Activated naive CD8-positive, alpha-beta T cell treated with anti-CD3 and anti-CD28 coated beads, Interleukin-2, amount 10 ng/mL, durations not matched to agents 7 days and 5 days (primary cell): ENCODE measurements around the gene KLHL25. TPM values are rescaled to one million over a fixed set of nuclear protein-coding genes. Genes with fewer than 3 reads are reported as not detected.
"Not testable (repeated sequence)": the region's sequence is repeated elsewhere in the genome, so short reads cannot be mapped to it uniquely, and the experiment has no call there.

Experiments
- ATAC-seq: fragments of 150-1000 bp; cut with Tn5 transposase; one replicate; pipeline ENCODE4 v1.10.0; 2021; ENCODE audit warnings: low read depth, moderate library complexity
- POLR2A ChIA-PET: fragments of 350-600 bp; sonication (Branson Sonifier 250); formaldehyde crosslinking; loops from one replicate; lab custom pipeline; 2021; ENCODE audit warnings: antibody characterized with exemption; lab: Charles Lee
- DNase-seq: peaks from one replicate; pipeline ENCODE4 v3.0.0; 2021
- H3K27ac Mint-ChIP-seq: one replicate; pipeline ENCODE4 v1.8.0; 2022; ENCODE audit warnings: mild to moderate bottlenecking, mixed read lengths
- H3K27me3 Mint-ChIP-seq: one replicate; pipeline ENCODE4 v1.8.0; 2022; ENCODE audit warnings: mild to moderate bottlenecking, moderate library complexity, mixed read lengths
- H3K36me3 Mint-ChIP-seq: one replicate; pipeline ENCODE4 v1.8.0; 2021; ENCODE audit warnings: mild to moderate bottlenecking, mixed read lengths
- H3K4me1 Mint-ChIP-seq: one replicate; pipeline ENCODE4 v1.8.0; 2021; ENCODE audit warnings: mixed read lengths
- H3K4me3 Mint-ChIP-seq: one replicate; pipeline ENCODE4 v1.8.0; 2022; ENCODE audit warnings: mild to moderate bottlenecking, moderate library complexity, mixed read lengths
- H3K9me3 Mint-ChIP-seq: one replicate; pipeline ENCODE4 v1.8.0; 2021; ENCODE audit warnings: mixed read lengths
- total RNA-seq, 2 experiments: library from RNA; stranded (reverse); gene quantifications; one replicate each; pipeline ENCODE4 v1.2.3, GENCODE V29; 2021

The KLHL25 gene
- total RNA-seq = 1 to 10 TPM; 6.9 to 7.1 TPM

- peak; percentile 98 for ATAC-seq
- Mint-ChIP-seq H3K9me3 (no peaks in the 10 kb centered on the region), H3K36me3 (peaks cover 7% of the 10 kb centered on the region), H3K27ac (peak within 1 kb of the TSS; percentile 88), H3K27me3 (peaks cover 7% of the 10 kb centered on the region), H3K4me1 (peaks cover 20% of the 10 kb centered on the region), H3K4me3 (peak within 1 kb of the TSS; percentile 94)
- POLR2A ChIA-PET = interaction anchor here (0.6 to 2.5 kb wide), 2 partner anchors 9 to 453 kb away, joined by 5 to 17 read pairs; no protein-coding TSS in a partner anchor
- peak; percentile 88 for DNase-seq
These were observed at the start of gene KLHL25 for GRCh38 chr15:85794598-85795336. TSS of gene KLHL25 (minus strand) at chr15:85794925. CDS start at chr15:85769810, 25,115 bp downstream.

GRCh38 chr15:85840802-85841152 is 46.1 kb upstream of the KLHL25 start:
- Mint-ChIP-seq H3K9me3 (no peaks in the 10 kb centered on the region), H3K36me3 (no peaks in the 10 kb centered on the region), H3K27ac (no peak overlapping the region), H3K27me3 (peaks cover 18% of the 10 kb centered on the region), H3K4me1 (peaks cover 1% of the 10 kb centered on the region), H3K4me3 (peak overlapping the region; percentile 77)
- ATAC-seq = no peak
- DNase-seq = no peak
- POLR2A ChIA-PET = interaction anchor here (0.6 kb wide), 2 partner anchors 354 to 1217 kb away, joined by 3 to 5 read pairs; no protein-coding TSS in a partner anchor

GRCh38 chr15:85840079-85840801 is 45.5 kb upstream of the KLHL25 start:
- ATAC-seq (peak; percentile 97), DNase-seq (peak; percentile 90)
- Mint-ChIP-seq H3K27me3 (peaks cover 14% of the 10 kb centered on the region), H3K36me3 (no peaks in the 10 kb centered on the region), H3K4me3 (peak overlapping the region; percentile 77), H3K4me1 (peaks cover 1% of the 10 kb centered on the region), H3K9me3 (no peaks in the 10 kb centered on the region), H3K27ac (no peak overlapping the region)
- POLR2A ChIA-PET = interaction anchor here (0.6 kb wide), 2 partner anchors 353 to 1217 kb away, joined by 3 to 5 read pairs; no protein-coding TSS in a partner anchor

GRCh38 chr15:85839643-85840042 is 44.9 kb upstream of the KLHL25 start:
- Mint-ChIP-seq H3K27me3 (peaks cover 8% of the 10 kb centered on the region), H3K4me1 (peaks cover 1% of the 10 kb centered on the region), H3K9me3 (no peaks in the 10 kb centered on the region), H3K36me3 (no peaks in the 10 kb centered on the region), H3K27ac (no peak overlapping the region), H3K4me3 (no peak overlapping the region)
- POLR2A ChIA-PET = no interaction called here
- DNase-seq = no peak
- no peak for ATAC-seq

- Mint-ChIP-seq H3K9me3 (no peaks in the 10 kb centered on the region), H3K4me1 (peaks cover 1% of the 10 kb centered on the region), H3K4me3 (no peak overlapping the region), H3K27ac (no peak overlapping the region), H3K27me3 (peaks cover 7% of the 10 kb centered on the region), H3K36me3 (no peaks in the 10 kb centered on the region)
- DNase-seq (no peak), ATAC-seq (no peak)
- POLR2A ChIA-PET = no interaction called here
These were observed 43.9 kb upstream of the KLHL25 start for GRCh38 chr15:85838655-85839054.

- POLR2A ChIA-PET = no interaction called here
- Mint-ChIP-seq H3K4me3 (no peak overlapping the region), H3K4me1 (peaks cover 1% of the 10 kb centered on the region), H3K9me3 (no peaks in the 10 kb centered on the region), H3K36me3 (no peaks in the 10 kb centered on the region), H3K27ac (no peak overlapping the region), H3K27me3 (peaks cover 1% of the 10 kb centered on the region)
- DNase-seq (no peak), ATAC-seq (no peak)
These were observed 43.2 kb upstream of the KLHL25 start for GRCh38 chr15:85837881-85838280.

- no peak for ATAC-seq
- Mint-ChIP-seq H3K27ac (no peak overlapping the region), H3K27me3 (peaks cover 1% of the 10 kb centered on the region), H3K4me1 (peaks cover 1% of the 10 kb centered on the region), H3K9me3 (no peaks in the 10 kb centered on the region), H3K4me3 (no peak overlapping the region), H3K36me3 (no peaks in the 10 kb centered on the region)
- DNase-seq = no peak
- POLR2A ChIA-PET = interaction anchor here (1.2 kb wide), 1 partner anchor 94 kb away, joined by 3 read pairs; no protein-coding TSS in a partner anchor
These were observed 42.3 kb upstream of the KLHL25 start for GRCh38 chr15:85837011-85837433.

- H3K4me1 Mint-ChIP-seq = no peaks in the 10 kb centered on the region
- H3K4me3 Mint-ChIP-seq = no peak overlapping the region
- H3K9me3 Mint-ChIP-seq = no peaks in the 10 kb centered on the region
- H3K27me3 Mint-ChIP-seq = peaks cover 2% of the 10 kb centered on the region
- DNase-seq (no peak), ATAC-seq (no peak)
- H3K27ac Mint-ChIP-seq = no peak overlapping the region
- POLR2A ChIA-PET = interaction anchor here (0.7 kb wide), 1 partner anchor 54 kb away, joined by 3 read pairs; no protein-coding TSS in a partner anchor
- no peaks in the 10 kb centered on the region for H3K36me3 Mint-ChIP-seq
These were observed 39.9 kb upstream of the KLHL25 start for GRCh38 chr15:85834651-85835050.

- H3K27me3 Mint-ChIP-seq = peaks cover 6% of the 10 kb centered on the region
- ATAC-seq = no peak
- no peak overlapping the region for H3K4me3 Mint-ChIP-seq
- DNase-seq = no peak
- H3K36me3 Mint-ChIP-seq = no peaks in the 10 kb centered on the region
- no peaks in the 10 kb centered on the region for H3K4me1 Mint-ChIP-seq
- POLR2A ChIA-PET = no interaction called here
- no peak overlapping the region for H3K27ac Mint-ChIP-seq
- no peaks in the 10 kb centered on the region for H3K9me3 Mint-ChIP-seq
These were observed 37.7 kb upstream of the KLHL25 start for GRCh38 chr15:85832394-85832793.

GRCh38 chr15:85831415-85832113 is 36.8 kb upstream of the KLHL25 start:
- Mint-ChIP-seq H3K4me1 (no peaks in the 10 kb centered on the region), H3K4me3 (no peak overlapping the region), H3K9me3 (no peaks in the 10 kb centered on the region), H3K36me3 (no peaks in the 10 kb centered on the region), H3K27ac (no peak overlapping the region), H3K27me3 (peaks cover 6% of the 10 kb centered on the region)
- no peak for DNase-seq
- POLR2A ChIA-PET = no interaction called here
- ATAC-seq = no peak

GRCh38 chr15:85829754-85830153 is 35.0 kb upstream of the KLHL25 start:
- H3K27me3 Mint-ChIP-seq, H3K9me3 Mint-ChIP-seq, H3K4me3 Mint-ChIP-seq, ATAC-seq, DNase-seq, POLR2A ChIA-PET, H3K27ac Mint-ChIP-seq, H3K36me3 Mint-ChIP-seq, H3K4me1 Mint-ChIP-seq: not testable (repeated sequence)

GRCh38 chr15:85828874-85829273 is 34.1 kb upstream of the KLHL25 start:
- ATAC-seq (no peak), DNase-seq (no peak)
- Mint-ChIP-seq H3K4me3 (no peak overlapping the region), H3K27ac (no peak overlapping the region), H3K9me3 (no peaks in the 10 kb centered on the region), H3K4me1 (no peaks in the 10 kb centered on the region), H3K36me3 (no peaks in the 10 kb centered on the region), H3K27me3 (peaks cover 6% of the 10 kb centered on the region)
- POLR2A ChIA-PET = no interaction called here

GRCh38 chr15:85828126-85828525 is 33.4 kb upstream of the KLHL25 start:
- DNase-seq = no peak
- Mint-ChIP-seq H3K36me3 (no peaks in the 10 kb centered on the region), H3K4me1 (no peaks in the 10 kb centered on the region), H3K9me3 (no peaks in the 10 kb centered on the region), H3K27ac (no peak overlapping the region), H3K27me3 (peaks cover 6% of the 10 kb centered on the region), H3K4me3 (no peak overlapping the region)
- POLR2A ChIA-PET = no interaction called here
- no peak for ATAC-seq
